HepG2 (cell line): ENCODE results near the gene WFDC13. TPM values are rescaled to one million over a fixed set of nuclear protein-coding genes. Genes with fewer than 3 reads are reported as not detected.

Experiments used
- ATAC-seq: fragments of 200-7000 bp; cut with Tn5 transposase; 3 replicates; pipeline ENCODE4 v1.9.1; 2020; ENCODE audit warnings: mild to moderate bottlenecking, moderate library complexity
- BruUV-seq: library from RNA; stranded (reverse); fragments of 400-500 nt; replicated peaks from 2 replicates; lab custom pipeline; 2021; lab: Mats Ljungman, UMichigan
- CTCF ChIA-PET: fragments of 300-600 bp; formaldehyde crosslinking; extraction: SDS; loops from one replicate; lab custom pipeline; 2021; ENCODE audit warnings: low total read pairs, inconsistent platforms, low intra/inter-chr PET ratio; lab: Yijun Ruan, JAX
- POLR2A ChIA-PET: fragments of 350-600 bp; sonication (Branson Sonifier 250); formaldehyde crosslinking; loops from one replicate; lab custom pipeline; 2020; ENCODE audit warnings: antibody characterized with exemption, inconsistent platforms; lab: Yijun Ruan, JAX
- DNase-seq: peaks from one replicate; pipeline ENCODE4 v3.0.0-alpha.2; 2015; ENCODE audit warnings: low spot score
- FAIRE-seq: peaks from 3 replicates; lab custom pipeline; 2011; peaks lifted over from hg19 to GRCh38; lab: Jason Lieb, UNC
- H2AFZ ChIP-seq: one replicate; pipeline ENCODE4 v1.6.1; 2011; ENCODE audit warnings: low read length, inconsistent platforms
- H3K27ac ChIP-seq: fragments of 300-600 bp; 3 replicates; pipeline ENCODE4 v1.8.0; 2011; ENCODE audit warnings: mixed run types, mild to moderate bottlenecking, mixed read lengths, low read length, inconsistent platforms; ENCODE audit not compliant: insufficient read depth; ENCODE audit errors: extremely low read length
- H3K27me3 ChIP-seq, 2 experiments: fragments of 200-600 bp in 1 of 2; 2 replicates in 1 of 2; 3 replicates in 1 of 2; pipeline versions ENCODE4 v1.6.0 to v1.8.0; 2011; ENCODE audit warnings: low read length in 2 of 2, mild to moderate bottlenecking in 2 of 2, moderate library complexity in 2 of 2, inconsistent platforms in 1 of 2; ENCODE audit not compliant: insufficient read depth in 2 of 2, control insufficient read depth in 1 of 2
- H3K36me3 ChIP-seq, 2 experiments: fragments of 200-600 bp in 1 of 2; replicated peaks in 1 of 2; 2 replicates in 1 of 2; 3 replicates in 1 of 2; pipeline versions ENCODE4 v1.5.1 to v1.8.0; 2011; ENCODE audit warnings: low read length in 2 of 2, inconsistent platforms in 1 of 2; ENCODE audit not compliant: insufficient read depth in 2 of 2, control insufficient read depth in 1 of 2
- H3K4me1 ChIP-seq: 2 replicates; pipeline ENCODE4 v1.5.1; 2012; ENCODE audit warnings: low read length, inconsistent platforms; ENCODE audit not compliant: insufficient read depth
- H3K4me2 ChIP-seq: 2 replicates; pipeline ENCODE4 v1.6.0; 2011; ENCODE audit warnings: low read depth, low read length, inconsistent platforms
- H3K4me3 ChIP-seq, 3 experiments: fragments of 200-600 bp in 1 of 3; sonication (generic), shearing (Covaris generic) in 1 of 3; replicated peaks in 1 of 3; 2 replicates each; pipeline ENCODE4 v1.5.1; 2011 to 2016; ENCODE audit warnings: low read length in 3 of 3, inconsistent platforms in 2 of 3, low read depth in 2 of 3, mild to moderate bottlenecking in 2 of 3, control low read depth in 1 of 3, mixed read lengths in 1 of 3; ENCODE audit not compliant: insufficient read depth in 1 of 3
- H3K79me2 ChIP-seq: one replicate; pipeline ENCODE4 v1.6.1; 2011; ENCODE audit warnings: low read length, inconsistent platforms; ENCODE audit not compliant: insufficient read depth
- H3K9ac ChIP-seq: 2 replicates; pipeline ENCODE4 v1.6.0; 2011; ENCODE audit warnings: mild to moderate bottlenecking, low read depth, low read length, inconsistent platforms; ENCODE audit not compliant: insufficient read depth
- H3K9me3 ChIP-seq: 2 replicates; pipeline ENCODE4 v1.5.1; 2012; ENCODE audit warnings: mild to moderate bottlenecking, low read length
- H4K20me1 ChIP-seq: 2 replicates; pipeline ENCODE4 v1.6.0; 2011; ENCODE audit warnings: inconsistent platforms, mild to moderate bottlenecking, low read length, moderate library complexity; ENCODE audit not compliant: insufficient read depth
- HDAC1 ChIP-seq: sonication (generic); formaldehyde crosslinking; IDR thresholded peaks from 2 replicates; pipeline ENCODE4 v1.5.1; 2020; ENCODE audit warnings: mild to moderate bottlenecking, missing genetic modification reagents
- HMG20A ChIP-seq: IDR thresholded peaks from 2 replicates; pipeline ENCODE4 v1.6.1; 2016; ENCODE audit warnings: borderline replicate concordance
- KDM1A ChIP-seq: IDR thresholded peaks from 2 replicates; pipeline ENCODE4 v1.6.1; 2016; ENCODE audit warnings: missing compliant biosample characterization
- KLF12 ChIP-seq: sonication (generic); formaldehyde crosslinking; IDR thresholded peaks from 2 replicates; pipeline ENCODE4 v1.4.0; 2020; ENCODE audit warnings: missing genetic modification reagents, borderline replicate concordance
- NR1H2 ChIP-seq: sonication (generic); formaldehyde crosslinking; IDR thresholded peaks from 2 replicates; pipeline ENCODE4 v1.8.1; 2022; ENCODE audit warnings: low read depth, missing genetic modification reagents, borderline replicate concordance
- NR2C2 ChIP-seq: sonication (generic); formaldehyde crosslinking; IDR thresholded peaks from 2 replicates; pipeline ENCODE4 v1.4.0; 2020; ENCODE audit warnings: missing genetic modification reagents, mild to moderate bottlenecking, moderate library complexity, borderline replicate concordance
- SMAD3 ChIP-seq: sonication (generic); formaldehyde crosslinking; IDR thresholded peaks from 2 replicates; pipeline ENCODE4 v1.4.0; 2020; ENCODE audit warnings: missing genetic modification reagents
- SMARCC2 ChIP-seq: fragments of 450-650 bp; IDR thresholded peaks from 2 replicates; pipeline ENCODE4 v1.6.1; 2017; ENCODE audit warnings: antibody characterized with exemption, mild to moderate bottlenecking
- SP5 ChIP-seq: IDR thresholded peaks from 2 replicates; pipeline ENCODE4 v1.6.1; 2016; ENCODE audit warnings: low read depth, borderline replicate concordance
- TERF1 ChIP-seq: sonication (generic); formaldehyde crosslinking; IDR thresholded peaks from 2 replicates; pipeline ENCODE4 v1.8.0; 2022; ENCODE audit warnings: mild to moderate bottlenecking, missing genetic modification reagents, moderate library complexity
- TFDP1 ChIP-seq: IDR thresholded peaks from 2 replicates; pipeline ENCODE4 v1.6.1; 2016; ENCODE audit warnings: missing compliant biosample characterization, missing genetic modification reagents, borderline replicate concordance
- ZNF160 ChIP-seq: sonication (generic); formaldehyde crosslinking; IDR thresholded peaks from 2 replicates; pipeline ENCODE4 v1.8.0; 2022; ENCODE audit warnings: mild to moderate bottlenecking, inconsistent platforms, missing genetic modification reagents
- ZNF331 ChIP-seq: sonication (generic); formaldehyde crosslinking; IDR thresholded peaks from 2 replicates; pipeline ENCODE4 v1.4.0; 2020; ENCODE audit warnings: missing genetic modification reagents
- ZNF652 ChIP-seq: IDR thresholded peaks from 2 replicates; pipeline ENCODE4 v1.6.1; 2016; ENCODE audit warnings: low read depth, borderline replicate concordance
- ZSCAN30 ChIP-seq: sonication (generic); formaldehyde crosslinking; IDR thresholded peaks from 2 replicates; pipeline ENCODE4 v1.5.0; 2020; ENCODE audit warnings: mild to moderate bottlenecking, missing genetic modification reagents
- WGBS: methylation state at CpG from one replicate; pipeline ENCODE4 v1.1.6; 2017; ENCODE audit warnings: low lambda C conversion rate; 5-methylcytosine and 5-hydroxymethylcytosine counted together
- in situ Hi-C: cut with HindIII; loops from 2 replicates; pipeline ENCODE4 v1.10.0; 2017; ENCODE audit warnings: low pct_unique_long_range_greater_than_20kb; ENCODE audit not compliant: extremely low pct_ligation_motif_present
- intact Hi-C: fragments of 100-400 bp; cut with micrococcal nuclease; formaldehyde crosslinking; loops from one replicate; pipeline ENCODE4 v1.10.0; 2022; ENCODE audit not compliant: unreplicated experiment
- polyA plus RNA-seq, 8 experiments: library from polyadenylated mRNA; depleted of rRNA in 3 of 8; stranded (reverse) in 7 of 8; unstranded in 1 of 8; fragments of >200 nt; fragmentation: Illumina TruSeq in 4 of 8; extraction: Trizol in 4 of 8; gene quantifications; 2 replicates each; pipeline versions ENCODE4 v1.2.1 to v1.2.3, GENCODE V29; 2011 to 2016; ENCODE audit warnings: low read depth in 4 of 8, missing spikeins in 1 of 8, mixed read lengths in 1 of 8; ENCODE audit not compliant: insufficient read depth in 1 of 8
- total RNA-seq, 5 experiments: library from RNA; depleted of rRNA; stranded (reverse); fragments of >200 nt; fragmentation: Illumina TruSeq; extraction: Trizol; gene quantifications; 2 replicates each; pipeline ENCODE4 v1.2.3, GENCODE V29; 2016; ENCODE audit warnings: low read depth in 1 of 5

Gene WFDC13
- total and polyA plus RNA-seq, 2 of the 13 experiments (the other 11 are each of a cell fraction or from before 2014, with no cell fraction given), result not detected

GRCh38 chr20:45732199-45732598, 30.4 kb downstream of the WFDC13 start:
- no peak for FAIRE-seq
- intact Hi-C loops, result no loop called here

GRCh38 chr20:45735552-45735951, 33.7 kb downstream of the WFDC13 start:
- POLR2A ChIA-PET, result no interaction called here
- H3K4me3 ChIP-seq, result no peak overlapping the region
- H3K4me2 ChIP-seq, result no peak overlapping the region
- in situ Hi-C loops, result no loop called here
- H3K27ac ChIP-seq, result no peak overlapping the region
- no peak for TF ChIP-seq NR2C2 (CRISPR knock-in tag)
- TF ChIP-seq HMG20A (CRISPR knock-in tag), result no peak
- no peak for TF ChIP-seq HDAC1 (CRISPR knock-in tag)
- TF ChIP-seq ZNF652, result no peak
- TF ChIP-seq ZSCAN30 (CRISPR knock-in tag), result no peak
- no peak for TF ChIP-seq SMAD3 (CRISPR knock-in tag)
- TF ChIP-seq SMARCC2, result no peak
- no peak for TF ChIP-seq NR1H2 (CRISPR knock-in tag)
- no peak for TF ChIP-seq TFDP1 (CRISPR knock-in tag)
- no peak for TF ChIP-seq KLF12 (CRISPR knock-in tag)
- no peak for TF ChIP-seq SP5 (CRISPR knock-in tag)
- TF ChIP-seq KDM1A (CRISPR knock-in tag), result no peak
- TF ChIP-seq TERF1 (CRISPR knock-in tag), result no peak
- TF ChIP-seq, all 625 proteins: peak for 0
- H3K36me3 ChIP-seq, result no peaks in the 10 kb centered on the region
- H2AFZ ChIP-seq, result no peak overlapping the region
- DNase-seq (no peak), FAIRE-seq (no peak), ATAC-seq (no peak)
- 3% methylated on average over 4 of the region's 8 CpGs for WGBS
- H4K20me1 ChIP-seq, result no peaks in the 10 kb centered on the region
- CTCF ChIA-PET, result no interaction called here
- no TSS peak for BruUV-seq
- H3K27me3 ChIP-seq, result no peaks in the 10 kb centered on the region
- peaks cover 18% of the 10 kb centered on the region for H3K9me3 ChIP-seq
- H3K4me1 ChIP-seq, result no peaks in the 10 kb centered on the region
- intact Hi-C loops, result no loop called here
- no peaks in the 10 kb centered on the region for H3K79me2 ChIP-seq
- no peak overlapping the region for H3K9ac ChIP-seq

More at GRCh38 chr20:45732199-45732598, 30.4 kb downstream of the WFDC13 start:
- Histone ChIP-seq H3K36me3 (no peaks in the 10 kb centered on the region), H3K79me2 (no peaks in the 10 kb centered on the region), H3K27ac (no peak overlapping the region), H3K4me2 (no peak overlapping the region), H3K4me3 (no peak overlapping the region), H2AFZ (no peak overlapping the region), H3K27me3 (no peaks in the 10 kb centered on the region), H3K9ac (no peak overlapping the region), H3K9me3 (peaks cover 18% of the 10 kb centered on the region), H3K4me1 (no peaks in the 10 kb centered on the region), H4K20me1 (no peaks in the 10 kb centered on the region)
- CTCF ChIA-PET, result no interaction called here
- BruUV-seq, result no TSS peak
- in situ Hi-C loops, result no loop called here
- POLR2A ChIA-PET, result no interaction called here
- ATAC-seq (no peak), DNase-seq (no peak)
- TF ChIP-seq ZNF160, result peak; percentile 99
- TF ChIP-seq ZNF331 (CRISPR knock-in tag), result no peak
